Embryonic facial prominence (tissue), 1 donor: ENCODE results near the gene GPRC5B.

ENCODE experiments used
- DNase-seq: peaks from one replicate; pipeline ENCODE4 v3.0.0-alpha.2; 2016; ENCODE audit errors: extremely low spot score

Gene GPRC5B, protein sequence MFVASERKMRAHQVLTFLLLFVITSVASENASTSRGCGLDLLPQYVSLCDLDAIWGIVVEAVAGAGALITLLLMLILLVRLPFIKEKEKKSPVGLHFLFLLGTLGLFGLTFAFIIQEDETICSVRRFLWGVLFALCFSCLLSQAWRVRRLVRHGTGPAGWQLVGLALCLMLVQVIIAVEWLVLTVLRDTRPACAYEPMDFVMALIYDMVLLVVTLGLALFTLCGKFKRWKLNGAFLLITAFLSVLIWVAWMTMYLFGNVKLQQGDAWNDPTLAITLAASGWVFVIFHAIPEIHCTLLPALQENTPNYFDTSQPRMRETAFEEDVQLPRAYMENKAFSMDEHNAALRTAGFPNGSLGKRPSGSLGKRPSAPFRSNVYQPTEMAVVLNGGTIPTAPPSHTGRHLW

GRCh38 chr16:19884611-19885450 is at the start of gene GPRC5B:
Gene GPRC5B, minus strand, starts transcription at chr16:19884848. Its CDS starts 12,003 bp downstream, at chr16:19872845.
- DNase-seq = no peak

- DNase-seq = no peak
These were observed 49.1 kb upstream of the GPRC5B start for GRCh38 chr16:19933740-19934139.

DNA sequence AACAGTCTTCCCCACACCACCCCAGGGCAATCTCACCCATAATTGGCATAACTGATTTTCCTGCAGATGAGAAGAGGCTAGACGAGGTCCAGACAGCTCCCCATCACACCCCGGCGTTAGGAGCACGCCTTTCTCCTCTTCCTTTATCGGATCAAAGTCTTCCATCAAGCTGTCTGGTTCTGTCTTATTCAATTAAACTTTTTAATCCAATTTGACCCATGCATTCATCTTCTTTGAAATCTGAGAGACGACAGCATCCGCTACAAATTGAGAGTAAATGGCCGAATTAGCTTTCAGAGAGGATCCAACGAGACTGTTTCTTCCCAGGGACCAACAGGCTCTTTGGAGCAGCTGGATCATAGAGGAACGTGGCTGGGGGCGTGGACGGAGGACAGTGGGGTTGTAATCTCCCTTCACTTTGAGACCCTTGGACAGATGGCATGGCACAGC is 44.4 kb upstream of the GPRC5B start:
- DNase-seq = no peak

GRCh38 chr16:19928432-19928831 is 43.8 kb upstream of the GPRC5B start:
- no peak for DNase-seq

DNA sequence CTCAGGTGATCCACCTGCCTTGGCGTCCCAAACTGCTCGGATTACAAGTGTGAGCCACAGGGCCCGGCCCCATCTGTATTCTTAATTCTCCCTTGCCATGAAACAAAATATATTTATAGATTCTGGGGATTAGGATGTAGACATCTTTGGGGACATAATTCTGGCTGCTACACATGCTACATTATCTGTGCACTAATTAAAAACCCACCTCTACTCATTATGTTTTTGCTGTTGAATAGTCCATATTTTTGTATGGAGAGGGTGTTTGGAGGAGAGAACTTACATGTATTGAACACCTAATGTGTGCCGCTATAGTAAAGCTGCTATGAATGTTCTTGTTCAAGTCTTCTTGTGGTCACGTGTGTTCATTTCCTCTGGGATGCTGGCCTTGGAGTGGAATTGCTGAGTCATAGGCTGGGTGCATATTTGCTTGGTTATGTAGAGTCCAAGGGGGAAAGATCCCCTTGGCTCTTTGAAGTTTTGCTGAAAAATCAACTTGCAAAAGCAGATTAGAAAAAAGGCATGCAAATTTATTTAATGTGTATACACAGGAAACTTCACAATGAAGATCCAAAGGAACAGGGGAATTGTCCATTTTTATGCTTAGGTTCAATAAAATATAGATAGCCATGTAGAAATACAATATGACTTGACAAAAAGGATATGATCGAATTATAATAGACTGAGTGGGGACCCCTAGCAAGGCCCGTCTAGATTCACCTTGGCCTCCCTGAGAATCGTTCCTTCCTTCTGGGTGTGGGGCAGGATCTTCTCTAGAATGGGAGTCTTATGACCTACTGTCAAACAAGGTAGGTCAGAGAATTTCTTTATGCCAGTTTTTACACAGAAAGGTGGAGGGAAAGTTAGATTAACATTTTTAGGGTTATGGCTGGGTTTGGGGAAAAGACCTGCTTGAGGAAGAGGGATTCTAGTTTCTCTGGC is 42.1 kb upstream of the GPRC5B start:
- DNase-seq = no peak

DNA sequence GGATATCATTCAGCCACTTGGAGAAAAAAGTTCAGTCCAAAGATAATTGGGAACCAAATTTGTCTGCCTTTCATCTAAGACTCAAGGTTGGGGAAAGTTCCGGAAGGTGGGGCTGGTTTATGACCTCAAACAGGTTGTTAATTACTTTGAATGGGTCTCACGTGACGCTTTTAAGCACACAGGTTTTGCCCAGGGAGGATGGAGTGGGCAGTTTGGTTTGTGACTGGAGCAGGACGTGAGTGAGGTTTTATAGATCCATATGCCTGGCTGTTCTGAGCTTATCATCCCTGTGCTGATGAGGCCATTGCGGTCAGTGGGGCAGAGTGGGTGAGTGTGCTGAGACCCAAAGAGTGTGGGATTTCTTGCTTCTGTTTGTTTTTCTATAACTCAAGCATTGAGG is 38.7 kb upstream of the GPRC5B start:
- DNase-seq = no peak

DNA sequence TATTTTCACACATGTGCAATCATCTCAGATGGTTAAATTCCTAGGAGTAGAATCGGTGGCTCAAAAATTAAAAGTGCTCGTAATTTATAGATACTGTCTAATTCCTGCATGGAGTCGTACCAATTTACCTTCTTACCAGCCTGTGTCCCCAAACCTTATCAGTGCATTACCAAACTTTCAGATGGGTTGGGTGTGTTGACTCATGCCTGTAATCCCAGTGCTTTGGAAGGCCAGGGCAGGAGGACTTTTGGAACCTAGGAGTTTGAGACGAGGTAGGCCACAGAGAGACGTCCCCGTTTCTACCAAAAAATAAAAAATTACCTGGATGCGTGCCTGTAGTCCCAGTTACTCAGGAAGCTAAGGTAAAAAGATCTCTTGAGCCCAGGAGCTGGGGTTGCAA is 34.5 kb upstream of the GPRC5B start:
- no peak for DNase-seq

- DNase-seq = no peak
These were observed 31.4 kb upstream of the GPRC5B start for GRCh38 chr16:19916064-19916463.

GRCh38 chr16:19914877-19915276 is 30.2 kb upstream of the GPRC5B start:
- DNase-seq = no peak

DNA sequence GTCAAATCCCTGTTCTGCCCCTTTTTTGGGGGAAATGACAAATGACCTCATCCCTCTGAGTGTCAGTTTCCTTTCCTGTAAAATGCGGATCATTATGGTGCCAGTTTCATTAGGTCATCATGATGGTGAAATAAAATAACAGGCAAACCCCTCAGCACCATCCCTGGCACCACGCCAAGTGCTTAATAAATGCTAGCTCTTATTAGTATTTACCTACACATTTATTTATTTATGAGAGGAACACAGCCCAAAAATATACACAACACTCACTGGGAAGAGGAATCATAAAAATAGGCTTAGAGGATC is 28.6 kb upstream of the GPRC5B start:
- DNase-seq = no peak

- DNase-seq = no peak
These were observed 28.0 kb upstream of the GPRC5B start for GRCh38 chr16:19912455-19913339.

- no peak for DNase-seq
These were observed 27.3 kb upstream of the GPRC5B start for GRCh38 chr16:19911747-19912454.

DNA sequence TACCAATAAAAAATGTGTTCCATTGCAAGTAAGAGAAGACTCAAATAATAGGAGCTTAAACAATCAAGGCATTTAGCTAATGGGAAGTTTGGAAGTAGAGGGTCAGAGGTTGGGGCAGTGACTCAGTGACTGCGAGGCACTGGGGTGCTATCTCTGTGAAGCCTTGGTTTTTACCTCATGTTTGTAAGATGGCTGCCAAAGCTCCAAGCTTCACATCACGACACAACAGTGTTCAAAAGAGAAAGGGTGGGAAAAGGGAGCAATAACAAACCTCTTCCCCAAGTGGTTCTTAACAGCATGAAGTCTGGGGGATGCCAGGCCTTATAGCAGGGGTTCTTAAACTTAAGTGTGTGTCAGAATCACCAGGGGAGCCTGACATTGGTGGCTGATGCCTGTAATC is 26.6 kb upstream of the GPRC5B start:
- no peak for DNase-seq

DNA sequence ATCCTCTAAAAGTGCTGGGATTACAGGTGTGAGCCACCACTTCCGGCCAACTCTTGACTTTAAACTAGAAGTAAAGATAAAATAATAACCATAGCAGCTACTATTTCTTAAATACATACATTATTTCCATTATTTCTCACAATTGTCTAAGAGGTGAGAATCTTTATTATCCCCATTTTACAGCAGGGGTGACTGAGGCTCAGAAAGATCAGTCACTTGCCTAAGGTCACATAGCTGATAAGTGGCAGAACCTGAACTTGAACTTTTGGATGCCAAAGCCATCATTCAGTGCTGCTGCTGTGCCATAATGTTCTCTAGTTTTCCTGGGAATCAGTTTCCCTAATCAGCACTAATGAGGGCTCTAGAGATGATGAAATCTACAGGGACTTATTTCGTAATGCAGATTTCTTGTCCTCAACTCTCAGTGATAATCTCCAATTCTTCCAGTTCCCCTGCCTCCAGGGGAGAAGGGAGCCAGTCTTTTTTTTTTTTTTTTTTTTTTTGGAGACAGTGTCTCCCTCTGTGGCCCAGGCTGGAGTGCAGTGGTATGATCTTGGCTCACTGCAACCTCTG is 25.2 kb upstream of the GPRC5B start:
- no peak for DNase-seq

DNA sequence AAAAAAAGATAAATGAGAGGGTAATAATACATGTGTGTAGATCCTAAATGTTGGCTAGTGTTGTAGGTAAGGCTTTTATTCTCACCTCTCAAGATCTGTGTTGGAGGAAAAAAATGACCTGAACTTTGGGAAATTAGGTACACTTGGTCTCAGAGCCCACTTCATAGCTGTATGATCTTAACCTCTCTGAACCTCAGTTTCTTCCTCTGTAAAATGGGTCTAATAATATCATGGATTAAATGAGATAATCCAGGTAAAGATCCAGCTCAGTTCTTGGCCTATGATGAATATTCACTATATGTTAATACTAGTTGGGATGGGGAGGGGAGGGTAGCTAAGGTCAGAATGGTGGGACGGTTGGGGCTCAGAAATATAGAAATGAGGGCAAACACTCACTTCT is 24.3 kb upstream of the GPRC5B start:
- no peak for DNase-seq

GRCh38 chr16:19907161-19907992 is 22.7 kb upstream of the GPRC5B start:
- DNase-seq = peak; percentile 25

GRCh38 chr16:19901164-19901563 is 16.5 kb upstream of the GPRC5B start:
- DNase-seq = no peak

DNA sequence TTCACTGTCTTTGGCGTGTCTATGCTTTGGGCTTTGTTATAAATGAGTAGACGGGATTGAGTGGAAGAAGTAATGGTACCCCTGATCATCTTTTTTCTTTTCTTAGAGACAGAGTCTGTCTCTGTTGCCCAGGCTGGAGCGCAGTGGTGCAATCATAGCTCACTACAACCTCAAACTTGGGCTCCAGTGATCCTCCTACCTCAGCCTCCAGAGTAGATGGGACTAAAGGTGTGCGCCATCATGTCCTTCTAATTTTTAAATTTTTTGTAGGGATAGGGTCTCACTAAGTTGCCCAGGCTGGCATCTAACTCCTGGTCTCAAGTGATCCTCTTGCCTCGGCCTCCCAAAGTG is 14.9 kb upstream of the GPRC5B start:
- DNase-seq = no peak

- DNase-seq = no peak
These were observed 14.4 kb upstream of the GPRC5B start for GRCh38 chr16:19898924-19899604.
